Progenitor cell of endocrine pancreas (in vitro differentiated cells): ENCODE measurements around the gene TMEM106B. TPM values are rescaled to one million over a fixed set of nuclear protein-coding genes. Genes with fewer than 3 reads are reported as not detected.

ENCODE experiments used
- DNase-seq: peaks from one replicate; pipeline ENCODE4 v3.0.0; 2021; ENCODE audit warnings: low spot score; ENCODE audit not compliant: unreplicated experiment
- H3K27ac Mint-ChIP-seq: 2 replicates; pipeline ENCODE4 v1.8.0; 2021; ENCODE audit warnings: mild to moderate bottlenecking, moderate library complexity, mixed read lengths
- H3K27me3 Mint-ChIP-seq: 2 replicates; pipeline ENCODE4 v1.8.0; 2021; ENCODE audit warnings: mixed read lengths
- H3K36me3 Mint-ChIP-seq: 2 replicates; pipeline ENCODE4 v1.8.0; 2022; ENCODE audit warnings: mixed read lengths; ENCODE audit not compliant: insufficient read depth
- H3K4me1 Mint-ChIP-seq: 2 replicates; pipeline ENCODE4 v1.8.0; 2021; ENCODE audit warnings: low read depth, mixed read lengths
- H3K4me3 Mint-ChIP-seq: 2 replicates; pipeline ENCODE4 v1.8.0; 2021; ENCODE audit warnings: low read depth, mild to moderate bottlenecking, moderate library complexity, mixed read lengths
- H3K9me3 Mint-ChIP-seq: 2 replicates; pipeline ENCODE4 v1.8.0; 2021; ENCODE audit warnings: low read depth, mixed read lengths
- CTCF ChIP-seq: fragments of 200-600 bp; sonication (generic); IDR thresholded peaks from one replicate; pipeline ENCODE4 v1.5.0; 2021; ENCODE audit warnings: antibody characterized with exemption, mild to moderate bottlenecking; ENCODE audit not compliant: unreplicated experiment
- total RNA-seq: library from RNA; stranded (reverse); gene quantifications from 2 replicates; pipeline ENCODE4 v1.2.1, GENCODE V29; 2021

Gene TMEM106B
- total RNA-seq, 1 donor from 2014 or later = 39.3 TPM

DNA sequence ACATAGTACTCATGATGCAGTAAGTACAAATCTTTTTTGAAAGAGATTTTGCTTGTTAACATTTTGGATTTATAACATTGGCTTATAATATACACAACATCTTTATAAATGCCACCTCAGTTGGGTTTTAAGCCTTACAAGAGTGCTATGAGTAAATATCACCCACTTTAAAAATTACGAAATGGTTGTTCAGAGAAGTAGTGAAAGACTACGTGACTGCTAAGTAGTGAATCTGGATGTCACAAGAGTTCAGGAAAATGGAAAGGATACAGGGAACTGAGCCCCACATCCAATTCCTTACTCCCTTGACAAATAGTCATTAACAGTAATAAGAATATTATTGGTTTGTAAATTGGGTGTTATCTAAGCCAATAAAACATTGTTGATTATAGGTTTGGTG lies 20.0 kb downstream of the TMEM106B start:
- no peaks in the 10 kb centered on the region for H3K27me3 Mint-ChIP-seq
- no peak for TF ChIP-seq CTCF
- peaks cover 4% of the 10 kb centered on the region for H3K9me3 Mint-ChIP-seq
- no peak for DNase-seq
- no peak overlapping the region for H3K27ac Mint-ChIP-seq
- no peaks in the 10 kb centered on the region for H3K4me1 Mint-ChIP-seq
- peaks cover 12% of the 10 kb centered on the region for H3K36me3 Mint-ChIP-seq
- H3K4me3 Mint-ChIP-seq = no peak overlapping the region

DNA sequence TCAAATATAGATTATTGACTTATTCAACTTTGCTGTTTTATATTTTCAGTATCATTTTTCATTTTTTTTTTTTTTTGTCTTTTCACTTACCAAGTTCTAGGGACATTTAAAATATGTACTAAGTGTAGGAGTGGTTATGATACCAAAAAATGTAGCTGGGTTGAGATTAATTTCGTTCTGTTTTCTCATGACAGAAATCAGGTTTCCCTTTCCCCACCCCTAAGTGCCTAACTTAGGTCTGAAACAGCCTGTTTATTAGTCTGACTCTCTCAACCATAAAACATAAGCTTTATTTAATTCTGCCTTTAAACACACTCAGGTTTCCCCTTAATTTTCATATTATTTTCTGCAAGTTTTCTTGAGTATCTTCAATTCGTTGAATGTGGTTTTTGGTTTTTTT lies 22.1 kb downstream of the TMEM106B start:
- peaks cover 17% of the 10 kb centered on the region for H3K36me3 Mint-ChIP-seq
- no peak for TF ChIP-seq CTCF
- no peaks in the 10 kb centered on the region for H3K4me1 Mint-ChIP-seq
- DNase-seq = no peak
- no peaks in the 10 kb centered on the region for H3K27me3 Mint-ChIP-seq
- peaks cover 4% of the 10 kb centered on the region for H3K9me3 Mint-ChIP-seq
- H3K4me3 Mint-ChIP-seq = no peak overlapping the region
- H3K27ac Mint-ChIP-seq = no peak overlapping the region

DNA sequence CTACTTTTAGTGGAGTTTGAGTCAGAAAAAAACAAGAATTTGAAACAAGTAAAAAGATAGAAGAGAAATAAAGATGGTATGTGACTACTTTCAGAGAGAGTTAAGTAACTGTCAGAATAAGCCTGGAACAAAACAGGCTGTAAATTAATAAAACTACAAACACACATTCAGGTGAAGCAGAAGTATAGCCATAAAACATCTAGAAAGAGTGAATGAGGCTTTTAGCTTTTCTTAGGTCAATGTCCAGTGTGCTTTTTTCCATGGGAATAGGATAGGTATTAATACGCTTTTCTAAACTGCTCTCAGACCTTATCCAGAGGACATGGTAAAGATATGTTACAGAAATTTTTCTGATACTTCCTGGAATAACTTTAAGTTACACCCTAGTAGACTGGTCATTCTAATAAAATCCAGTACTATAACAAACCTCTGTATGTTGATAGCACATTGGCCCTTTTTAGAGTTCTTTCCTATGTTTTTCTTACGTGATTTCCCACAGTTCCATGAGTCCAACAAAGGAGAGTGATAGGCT lies 23.3 kb downstream of the TMEM106B start:
- peak overlapping the region; percentile 46 for H3K27ac Mint-ChIP-seq
- H3K27me3 Mint-ChIP-seq = no peaks in the 10 kb centered on the region
- H3K4me1 Mint-ChIP-seq = no peaks in the 10 kb centered on the region
- H3K4me3 Mint-ChIP-seq = no peak overlapping the region
- no peak for DNase-seq
- no peak for TF ChIP-seq CTCF
- H3K9me3 Mint-ChIP-seq = peaks cover 12% of the 10 kb centered on the region
- peaks cover 25% of the 10 kb centered on the region for H3K36me3 Mint-ChIP-seq

- DNase-seq = no peak
- H3K4me3 Mint-ChIP-seq = no peak overlapping the region
- no peak overlapping the region for H3K27ac Mint-ChIP-seq
- no peaks in the 10 kb centered on the region for H3K4me1 Mint-ChIP-seq
- H3K27me3 Mint-ChIP-seq = no peaks in the 10 kb centered on the region
- no peak for TF ChIP-seq CTCF
- peaks cover 12% of the 10 kb centered on the region for H3K9me3 Mint-ChIP-seq
- peaks cover 26% of the 10 kb centered on the region for H3K36me3 Mint-ChIP-seq
Measured at GRCh38 chr7:12235970-12236369, 24.9 kb downstream of the TMEM106B start.

DNA sequence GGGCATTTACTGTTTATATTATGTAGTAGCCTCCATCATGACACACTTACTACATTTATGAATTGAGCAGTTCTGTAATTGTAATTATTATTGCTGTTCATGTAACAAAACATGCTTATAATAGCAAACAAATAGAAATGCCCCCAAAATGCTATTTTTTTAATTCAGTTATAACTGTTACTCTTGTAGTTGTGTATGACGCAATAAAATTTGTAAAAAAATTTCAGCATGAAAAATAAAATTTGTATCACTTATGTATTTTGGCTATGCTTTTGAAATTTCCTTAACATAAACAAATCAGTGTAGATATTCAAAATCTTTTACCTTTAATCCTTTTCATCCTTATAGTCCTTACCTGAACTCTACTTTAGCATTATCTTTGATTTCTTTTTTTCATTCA lies 25.9 kb downstream of the TMEM106B start:
- Mint-ChIP-seq H3K27ac (no peak overlapping the region), H3K36me3 (peaks cover 26% of the 10 kb centered on the region), H3K9me3 (peaks cover 12% of the 10 kb centered on the region), H3K27me3 (no peaks in the 10 kb centered on the region), H3K4me1 (no peaks in the 10 kb centered on the region), H3K4me3 (no peak overlapping the region)
- no peak for TF ChIP-seq CTCF
- DNase-seq = no peak
